Left kidney (tissue), 8 donors: Measurements from ENCODE around the gene SOST. TPM values are rescaled to one million over a fixed set of nuclear protein-coding genes. Genes with fewer than 3 reads are reported as not detected.
"Not testable (repeated sequence)": the region's sequence is repeated elsewhere in the genome, so short reads cannot be mapped to it uniquely, and the experiment has no call there.

ENCODE experiments used
- DNase-seq: peaks from one replicate; pipeline ENCODE4 v3.0.0-alpha.2; 2013
- long read RNA-seq, 8 donors: transcript quantifications; one replicate each; lab custom pipeline, GENCODE V29; 2026
- polyA plus RNA-seq: library from polyadenylated mRNA; unstranded; fragments of 120-200 nt; gene quantifications from one replicate; pipeline ENCODE4 v1.2.1, GENCODE V29; 2013; ENCODE audit not compliant: insufficient read length

SOST gene
- polyA plus RNA-seq, result 30.9 TPM
- long read RNA-seq, donor 1, transcript SOST-201 (2 exons, 2,300 nt), result major isoform, 44 of 44 reads
- long read RNA-seq, donor 1, partial matches to known transcripts, result 0 of 44 reads
- long read RNA-seq, donor 1, other reads (novel, unspliced or antisense), result 0 of 44 reads
- long read RNA-seq, donor 2, transcript SOST-201 (2 exons, 2,300 nt), result major isoform, 22 of 22 reads
- long read RNA-seq, donor 2, partial matches to known transcripts, result 0 of 22 reads
- long read RNA-seq, donor 2, other reads (novel, unspliced or antisense), result 0 of 22 reads
- long read RNA-seq, donor 3, transcript SOST-201 (2 exons, 2,300 nt), result major isoform, 18 of 18 reads
- long read RNA-seq, donor 3, partial matches to known transcripts, result 0 of 18 reads
- long read RNA-seq, donor 3, other reads (novel, unspliced or antisense), result 0 of 18 reads
- long read RNA-seq, donor 4, partial matches to known transcripts, result 0 of 2 reads
- long read RNA-seq, donor 4, other reads (novel, unspliced or antisense), result 0 of 2 reads
- long read RNA-seq, donor 5, transcript SOST-201 (2 exons, 2,300 nt), result major isoform, 29 of 29 reads
- long read RNA-seq, donor 5, partial matches to known transcripts, result 0 of 29 reads
- long read RNA-seq, donor 5, other reads (novel, unspliced or antisense), result 0 of 29 reads
- long read RNA-seq, donor 6, transcript SOST-201 (2 exons, 2,300 nt), result major isoform, 36 of 36 reads
- long read RNA-seq, donor 6, partial matches to known transcripts, result 0 of 36 reads
- long read RNA-seq, donor 6, other reads (novel, unspliced or antisense), result 0 of 36 reads
- long read RNA-seq, donor 7, transcript SOST-201 (2 exons, 2,300 nt), result major isoform, 61 of 61 reads
- long read RNA-seq, donor 7, partial matches to known transcripts, result 0 of 61 reads
- long read RNA-seq, donor 7, other reads (novel, unspliced or antisense), result 0 of 61 reads
- long read RNA-seq, donor 8, transcript SOST-201 (2 exons, 2,300 nt), result major isoform, 19 of 19 reads
- long read RNA-seq, donor 8, partial matches to known transcripts, result 0 of 19 reads
- long read RNA-seq, donor 8, other reads (novel, unspliced or antisense), result 0 of 19 reads

- no peak for DNase-seq
Measured at GRCh38 chr17:43758497-43759174, at the start of gene SOST. SOST (minus strand) TSS chr17:43758791; CDS start chr17:43758741, 50 bp downstream.

GRCh38 chr17:43808076-43808475, 49.5 kb upstream of the SOST start:
- DNase-seq, result no peak

- DNase-seq, result no peak
Measured at GRCh38 chr17:43805117-43805516, 46.5 kb upstream of the SOST start.

GRCh38 chr17:43803758-43804157, 45.2 kb upstream of the SOST start:
- peak; percentile 71 for DNase-seq

GRCh38 chr17:43801844-43802243, 43.3 kb upstream of the SOST start:
- DNase-seq, result no peak

GRCh38 chr17:43800736-43801135, 42.1 kb upstream of the SOST start:
- no peak for DNase-seq

- DNase-seq, result no peak
Measured at GRCh38 chr17:43799047-43799446, 40.5 kb upstream of the SOST start.

- not testable (repeated sequence) for DNase-seq
Measured at GRCh38 chr17:43798024-43798423, 39.4 kb upstream of the SOST start.

- DNase-seq, result not testable (repeated sequence)
Measured at GRCh38 chr17:43792668-43793067, 34.1 kb upstream of the SOST start.

GRCh38 chr17:43791589-43791988, 33.0 kb upstream of the SOST start:
- DNase-seq, result no peak

- no peak for DNase-seq
Measured at GRCh38 chr17:43790311-43790940, 31.8 kb upstream of the SOST start.

GRCh38 chr17:43789482-43789881, 30.9 kb upstream of the SOST start:
- DNase-seq, result no peak

- no peak for DNase-seq
Measured at GRCh38 chr17:43788540-43788939, 29.9 kb upstream of the SOST start.

- no peak for DNase-seq
Measured at GRCh38 chr17:43787728-43788127, 29.1 kb upstream of the SOST start.

- no peak for DNase-seq
Measured at GRCh38 chr17:43784628-43785101, 26.1 kb upstream of the SOST start.

- no peak for DNase-seq
Measured at GRCh38 chr17:43784068-43784467, 25.5 kb upstream of the SOST start.

GRCh38 chr17:43782913-43783680, 24.5 kb upstream of the SOST start:
- no peak for DNase-seq

GRCh38 chr17:43780135-43780534, 21.5 kb upstream of the SOST start, which contains the start of gene CFAP97D1:
CFAP97D1 (plus strand) TSS chr17:43780435; CDS start chr17:43780463, 28 bp downstream.
- DNase-seq, result no peak

GRCh38 chr17:43779145-43780125, 20.8 kb upstream of the SOST start:
- peak; percentile 69 for DNase-seq
